ENCODE data around the gene SUMO3. TPM values are rescaled to one million over a fixed set of nuclear protein-coding genes. Genes with fewer than 3 reads are reported as not detected.

SUMO3 gene
- total RNA-seq, 4 donors from 2014 or later, result 62.6 to 88.4 (median 67.4) TPM

DNA sequence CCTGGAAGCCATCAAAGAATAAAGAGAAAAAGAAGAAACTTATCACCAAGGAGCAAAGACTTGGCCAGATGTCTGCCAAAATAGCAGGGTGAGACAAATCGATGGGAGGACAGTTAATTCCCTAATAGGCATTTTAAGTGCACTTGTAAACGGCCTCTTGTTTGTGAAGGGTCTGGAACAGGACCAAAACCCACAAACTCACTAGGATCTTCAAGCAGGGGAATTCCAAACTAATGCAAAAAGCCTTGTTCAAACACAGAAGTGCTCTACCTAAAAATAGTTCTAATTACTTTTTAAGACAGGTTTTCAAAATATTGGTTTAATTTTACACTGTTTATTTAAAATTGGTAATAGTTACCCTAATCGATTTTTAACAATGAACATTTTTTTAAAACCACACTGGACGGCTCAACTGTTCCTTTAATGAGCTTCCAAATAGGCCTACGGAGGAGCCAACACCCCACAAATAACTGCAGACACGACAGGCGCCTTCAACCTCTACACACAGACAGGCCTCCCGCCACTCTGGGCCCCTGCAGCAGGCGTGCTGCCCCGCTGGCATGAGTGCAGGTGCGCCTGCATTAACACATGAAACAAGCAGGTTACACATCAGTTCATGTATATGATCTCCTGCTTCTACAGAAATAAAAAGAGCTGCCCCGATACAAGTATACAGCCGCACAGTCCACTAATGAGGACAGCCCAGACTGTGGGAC, 32.1 kb downstream of the SUMO3 start:
- Histone ChIP-seq H3K4me3 (no peak overlapping the region), H3K27ac (no peak overlapping the region), H3K27me3 (no peaks in the 10 kb centered on the region), H3K4me1 (no peaks in the 10 kb centered on the region), H3K36me3 (no peaks in the 10 kb centered on the region), H3K9me3 (no peaks in the 10 kb centered on the region)
- TF ChIP-seq, protein P1, sequence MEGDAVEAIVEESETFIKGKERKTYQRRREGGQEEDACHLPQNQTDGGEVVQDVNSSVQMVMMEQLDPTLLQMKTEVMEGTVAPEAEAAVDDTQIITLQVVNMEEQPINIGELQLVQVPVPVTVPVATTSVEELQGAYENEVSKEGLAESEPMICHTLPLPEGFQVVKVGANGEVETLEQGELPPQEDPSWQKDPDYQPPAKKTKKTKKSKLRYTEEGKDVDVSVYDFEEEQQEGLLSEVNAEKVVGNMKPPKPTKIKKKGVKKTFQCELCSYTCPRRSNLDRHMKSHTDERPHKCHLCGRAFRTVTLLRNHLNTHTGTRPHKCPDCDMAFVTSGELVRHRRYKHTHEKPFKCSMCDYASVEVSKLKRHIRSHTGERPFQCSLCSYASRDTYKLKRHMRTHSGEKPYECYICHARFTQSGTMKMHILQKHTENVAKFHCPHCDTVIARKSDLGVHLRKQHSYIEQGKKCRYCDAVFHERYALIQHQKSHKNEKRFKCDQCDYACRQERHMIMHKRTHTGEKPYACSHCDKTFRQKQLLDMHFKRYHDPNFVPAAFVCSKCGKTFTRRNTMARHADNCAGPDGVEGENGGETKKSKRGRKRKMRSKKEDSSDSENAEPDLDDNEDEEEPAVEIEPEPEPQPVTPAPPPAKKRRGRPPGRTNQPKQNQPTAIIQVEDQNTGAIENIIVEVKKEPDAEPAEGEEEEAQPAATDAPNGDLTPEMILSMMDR (IDR thresholded peaks at IDR 0.05), result no peak
- TF ChIP-seq POLR2A (IDR thresholded peaks at IDR 0.05), result no peak
- intact Hi-C loops (cut with DNase I; ENCODE audit: low total_unique reads), result no loop called here
- no peak for DNase-seq

DNA sequence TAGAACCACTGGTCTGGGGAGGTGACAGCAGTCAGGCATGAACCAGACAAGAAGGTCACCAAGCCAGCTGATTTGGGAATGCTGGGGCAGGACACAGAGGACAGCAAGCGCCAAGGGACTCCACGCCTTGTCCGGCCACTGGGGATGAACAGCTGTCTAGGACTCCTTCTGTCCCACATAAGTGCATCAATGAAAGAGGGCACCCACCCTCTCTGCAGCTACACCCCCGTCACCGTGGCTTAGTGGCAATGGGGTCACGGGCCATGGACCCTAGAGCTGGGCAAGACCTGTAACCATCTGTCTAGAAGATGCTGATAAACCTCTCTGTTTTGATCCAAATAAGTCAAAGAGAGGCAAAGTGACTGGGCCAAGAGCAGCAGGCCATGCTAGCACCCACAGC, 33.1 kb downstream of the SUMO3 start:
- no peaks in the 10 kb centered on the region for H3K27me3 ChIP-seq
- no peak overlapping the region for H3K27ac ChIP-seq
- peaks cover 0 to 5% of the 10 kb centered on the region in 2 donors for H3K4me1 ChIP-seq
- intact Hi-C loops (cut with DNase I; ENCODE audit: low total_unique reads), result no loop called here
- H3K4me3 ChIP-seq, result no peak overlapping the region
- TF ChIP-seq POLR2A (IDR thresholded peaks at IDR 0.05), result no peak
- TF ChIP-seq, protein P1 (IDR thresholded peaks at IDR 0.05), result no peak
- H3K9me3 ChIP-seq, result no peaks in the 10 kb centered on the region
- H3K36me3 ChIP-seq, result no peaks in the 10 kb centered on the region
- DNase-seq, result no peak

DNA sequence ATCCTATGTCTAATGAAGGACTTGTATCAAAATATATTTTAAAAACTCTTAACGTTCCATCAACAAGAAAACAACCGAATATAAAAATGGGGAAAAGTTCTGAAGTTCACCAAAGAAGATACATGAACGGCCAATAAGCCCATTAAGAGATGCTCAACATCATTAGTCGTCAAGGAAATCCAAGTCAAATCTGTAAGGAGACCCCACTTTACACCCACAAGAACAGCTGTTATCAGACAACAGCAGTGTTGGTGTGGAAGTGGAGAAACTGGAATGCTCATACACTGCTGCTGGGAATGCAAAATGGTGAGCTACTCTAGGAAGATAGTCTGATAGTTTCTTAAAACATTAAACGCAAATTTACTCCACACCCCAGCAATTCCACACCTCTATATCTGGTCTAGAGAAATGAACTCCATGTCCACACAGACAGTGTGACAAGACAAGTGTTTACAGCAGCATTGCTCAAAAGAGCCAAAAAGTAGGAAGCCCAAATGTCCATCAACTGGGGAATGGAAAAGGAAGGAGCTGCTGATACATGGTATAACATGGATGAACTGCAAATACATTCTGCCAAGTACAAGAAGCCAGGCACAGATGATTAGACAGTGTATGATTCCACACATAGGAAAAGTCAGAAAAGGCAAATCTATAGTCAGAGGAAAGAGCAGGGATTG, 34.7 kb downstream of the SUMO3 start:
- no peaks in the 10 kb centered on the region for H3K27me3 ChIP-seq
- intact Hi-C loops (cut with DNase I; ENCODE audit: low total_unique reads), result no loop called here
- TF ChIP-seq, protein P1 (IDR thresholded peaks at IDR 0.05), result no peak
- no peak for TF ChIP-seq POLR2A (IDR thresholded peaks at IDR 0.05)
- no peak for DNase-seq
- H3K4me3 ChIP-seq, result no peak overlapping the region
- no peak overlapping the region for H3K27ac ChIP-seq
- H3K4me1 ChIP-seq, result peaks cover 0 to 9% of the 10 kb centered on the region in 2 donors
- no peaks in the 10 kb centered on the region for H3K36me3 ChIP-seq
- no peaks in the 10 kb centered on the region for H3K9me3 ChIP-seq

DNA sequence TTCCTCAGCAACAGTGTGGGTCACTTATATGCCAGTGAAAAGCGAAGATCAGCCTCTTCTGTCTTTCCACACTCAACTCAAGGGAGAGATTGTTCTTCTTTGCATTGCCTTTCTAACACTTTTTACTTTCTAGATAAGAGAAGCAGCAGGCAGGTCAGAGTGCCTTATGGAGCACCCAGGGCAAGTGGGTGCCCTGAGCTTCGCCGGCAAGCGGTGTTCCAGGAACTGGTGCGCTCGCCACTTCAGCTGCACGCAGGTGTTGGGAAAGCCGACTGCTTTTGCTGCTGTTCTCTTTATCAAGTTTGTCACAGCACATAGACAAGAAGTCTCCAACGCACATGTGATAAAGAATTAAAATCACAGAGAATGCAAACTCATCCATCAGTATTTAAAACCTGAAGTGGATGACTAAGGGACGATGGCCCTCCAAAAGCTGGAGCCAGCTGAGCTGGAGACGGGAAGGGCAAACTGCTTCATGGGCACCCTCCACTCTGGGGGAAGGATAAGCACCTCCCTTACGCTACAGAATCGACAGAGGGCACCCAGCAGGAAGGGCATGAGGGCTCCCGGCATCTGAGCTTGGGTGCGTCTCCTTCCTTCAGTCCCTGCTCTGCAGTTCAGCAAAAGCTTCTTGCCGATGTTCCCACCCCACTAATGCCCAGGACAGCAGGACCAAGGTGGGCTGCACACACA, 36.9 kb downstream of the SUMO3 start:
- Histone ChIP-seq H3K27me3 (no peaks in the 10 kb centered on the region), H3K4me1 (peaks cover 0 to 9% of the 10 kb centered on the region in 2 donors), H3K4me3 (no peak overlapping the region), H3K27ac (no peak overlapping the region), H3K36me3 (no peaks in the 10 kb centered on the region), H3K9me3 (no peaks in the 10 kb centered on the region)
- TF ChIP-seq, protein P1 (IDR thresholded peaks at IDR 0.05), result no peak
- TF ChIP-seq POLR2A (IDR thresholded peaks at IDR 0.05), result no peak
- intact Hi-C loops (cut with DNase I; ENCODE audit: low total_unique reads), result no loop called here
- DNase-seq, result no peak

DNA sequence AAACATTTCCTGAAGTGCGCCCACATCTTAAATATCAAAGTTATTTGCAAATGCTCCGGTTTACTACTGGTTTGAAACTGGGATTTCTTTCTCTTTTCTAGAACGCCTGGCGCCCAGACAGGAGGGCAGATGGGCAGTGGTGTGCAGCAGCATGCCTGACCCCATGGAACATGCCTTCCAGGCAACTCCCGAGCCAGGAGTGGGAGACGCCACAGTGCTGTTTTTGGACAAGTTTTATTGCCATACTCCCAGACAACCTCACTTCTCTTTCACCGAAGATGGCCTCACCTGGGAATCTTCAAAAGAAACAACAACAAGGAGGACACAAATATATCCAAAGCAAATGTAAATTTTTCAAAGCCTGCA, 37.7 kb downstream of the SUMO3 start:
- Histone ChIP-seq H3K4me1 (peaks cover 0 to 9% of the 10 kb centered on the region in 2 donors), H3K27me3 (no peaks in the 10 kb centered on the region), H3K9me3 (no peaks in the 10 kb centered on the region), H3K27ac (no peak overlapping the region), H3K4me3 (no peak overlapping the region), H3K36me3 (no peaks in the 10 kb centered on the region)
- TF ChIP-seq, protein P1 (IDR thresholded peaks at IDR 0.05), result no peak
- TF ChIP-seq POLR2A (IDR thresholded peaks at IDR 0.05), result no peak
- intact Hi-C loops (cut with DNase I; ENCODE audit: low total_unique reads), result no loop called here
- DNase-seq, result no peak
